ENCODE data around the gene ETV6. TPM values are rescaled to one million over a fixed set of nuclear protein-coding genes. Genes with fewer than 3 reads are reported as not detected.

ETV6 gene
- total and polyA plus RNA-seq, 2 of the 8 experiments (the other 6 are each of a cell fraction or from before 2014, with no cell fraction given), result 5.5 to 23.9 TPM

GRCh38 chr12:11730299-11731041, 81.0 kb downstream of the ETV6 start (continued):
- no peak for TF ChIP-seq TAF7 (optimal IDR thresholded peaks at IDR 0.05; ENCODE audit: borderline replicate concordance, low read depth, low read length)
- no peak for TF ChIP-seq MAFK (IDR thresholded peaks at IDR 0.05; ENCODE audit: low read depth, low read length)
- no peak for TF ChIP-seq PHF8 (conservative IDR thresholded peaks at IDR 0.05; ENCODE audit: low read depth, low read length)
- no peak for TF ChIP-seq EZH2 (IDR thresholded peaks at IDR 0.05; ENCODE audit: low read depth, low read length, severe bottlenecking)

Data from H1 (cell line).